Nephron progenitor cell (in vitro differentiated cells): Measurements from ENCODE around the gene ECE1.

Experiments used
- DNase-seq: peaks from one replicate; pipeline ENCODE4 v3.0.0; 2021
- H3K27ac Mint-ChIP-seq: 2 replicates; pipeline ENCODE4 v1.8.0; 2021; ENCODE audit warnings: mild to moderate bottlenecking, moderate library complexity, mixed read lengths
- H3K27me3 Mint-ChIP-seq: 2 replicates; pipeline ENCODE4 v1.8.0; 2021; ENCODE audit warnings: mild to moderate bottlenecking, low read depth, mixed read lengths; ENCODE audit not compliant: poor library complexity
- H3K36me3 Mint-ChIP-seq: 2 replicates; pipeline ENCODE4 v1.8.0; 2021; ENCODE audit warnings: low read depth, mixed read lengths
- H3K4me1 Mint-ChIP-seq: 2 replicates; pipeline ENCODE4 v1.8.0; 2021; ENCODE audit warnings: mixed read lengths
- H3K4me3 Mint-ChIP-seq: 2 replicates; pipeline ENCODE4 v1.8.0; 2021; ENCODE audit warnings: mild to moderate bottlenecking, moderate library complexity, mixed read lengths
- H3K9me3 Mint-ChIP-seq: 2 replicates; pipeline ENCODE4 v1.8.0; 2021; ENCODE audit warnings: mild to moderate bottlenecking, moderate library complexity, mixed read lengths
- CTCF ChIP-seq: fragments of 200-600 bp; sonication (generic); IDR thresholded peaks from 2 replicates; pipeline ENCODE4 v1.5.0; 2021; ENCODE audit warnings: antibody characterized with exemption

Gene ECE1

GRCh38 chr1:21323091-21323490, 32.8 kb upstream of the ECE1 start:
- no peak for TF ChIP-seq CTCF
- H3K27ac Mint-ChIP-seq = peak overlapping the region; percentile 92

GRCh38 chr1:21322681-21323016, 32.4 kb upstream of the ECE1 start:
- Mint-ChIP-seq H3K4me3 (no peak overlapping the region), H3K4me1 (peaks cover 100% of the 10 kb centered on the region), H3K27ac (no peak overlapping the region), H3K27me3 (peaks cover 14% of the 10 kb centered on the region), H3K36me3 (no peaks in the 10 kb centered on the region), H3K9me3 (no peaks in the 10 kb centered on the region)
- no peak for TF ChIP-seq CTCF
- DNase-seq = no peak

More at GRCh38 chr1:21323091-21323490, 32.8 kb upstream of the ECE1 start:
- no peaks in the 10 kb centered on the region for H3K36me3 Mint-ChIP-seq
- H3K4me1 Mint-ChIP-seq = peaks cover 100% of the 10 kb centered on the region
- no peak overlapping the region for H3K4me3 Mint-ChIP-seq
- H3K27me3 Mint-ChIP-seq = peaks cover 14% of the 10 kb centered on the region
- H3K9me3 Mint-ChIP-seq = no peaks in the 10 kb centered on the region
- no peak for DNase-seq

- TF ChIP-seq CTCF = no peak
- Mint-ChIP-seq H3K4me3 (no peak overlapping the region), H3K36me3 (no peaks in the 10 kb centered on the region), H3K9me3 (no peaks in the 10 kb centered on the region), H3K4me1 (peaks cover 100% of the 10 kb centered on the region), H3K27me3 (peaks cover 13% of the 10 kb centered on the region), H3K27ac (no peak overlapping the region)
- no peak for DNase-seq
Measured at GRCh38 chr1:21321963-21322680, 31.9 kb upstream of the ECE1 start.

GRCh38 chr1:21320410-21321108, 30.3 kb upstream of the ECE1 start:
- no peak overlapping the region for H3K27ac Mint-ChIP-seq
- no peak for TF ChIP-seq CTCF
- peaks cover 94% of the 10 kb centered on the region for H3K4me1 Mint-ChIP-seq
- H3K27me3 Mint-ChIP-seq = peaks cover 9% of the 10 kb centered on the region
- no peak for DNase-seq
- no peaks in the 10 kb centered on the region for H3K9me3 Mint-ChIP-seq
- no peak overlapping the region for H3K4me3 Mint-ChIP-seq
- no peaks in the 10 kb centered on the region for H3K36me3 Mint-ChIP-seq

- peaks cover 7% of the 10 kb centered on the region for H3K27me3 Mint-ChIP-seq
- H3K4me1 Mint-ChIP-seq = peaks cover 90% of the 10 kb centered on the region
- H3K9me3 Mint-ChIP-seq = no peaks in the 10 kb centered on the region
- H3K27ac Mint-ChIP-seq = peak overlapping the region; percentile 89
- H3K36me3 Mint-ChIP-seq = no peaks in the 10 kb centered on the region
- TF ChIP-seq CTCF = no peak
- peak overlapping the region; percentile 30 for H3K4me3 Mint-ChIP-seq
- no peak for DNase-seq
Measured at GRCh38 chr1:21319447-21320407, 29.5 kb upstream of the ECE1 start.
